ENCODE results near the gene PLA2G2F. TPM values are rescaled to one million over a fixed set of nuclear protein-coding genes. Genes with fewer than 3 reads are reported as not detected.

PLA2G2F gene
- not detected in 2 replicates for total RNA-seq

GRCh38 chr1:20138961-20139550 is at the start of gene PLA2G2F:
Gene PLA2G2F (plus strand): TSS chr1:20139323. CDS start chr1:20139428, 105 bp downstream.

GRCh38 chr1:20119347-20119746 is 19.8 kb upstream of the PLA2G2F start, which contains the start of gene PLA2G2D:
Gene PLA2G2D (minus strand): TSS chr1:20119536. CDS start chr1:20119498, 38 bp downstream.

GRCh38 chr1:20185834-20186782 is 47.0 kb downstream of the PLA2G2F start, which contains the start of the genes PLA2G2C and UBXN10:
Gene PLA2G2C (minus strand): TSS chr1:20186518. CDS start chr1:20177363, 9,155 bp downstream.
Gene UBXN10 (plus strand): TSS chr1:20186096. CDS start chr1:20190562, 4,466 bp downstream.

Other genes starting within 250 kb of the PLA2G2F start
- gene PLA2G2E, start 215.7 kb upstream of the PLA2G2F start, total RNA-seq = not detected in 2 replicates
- gene PLA2G2A, start 159.7 kb upstream of the PLA2G2F start, total RNA-seq = not detected in 2 replicates
- gene PLA2G5, start 69.1 kb upstream of the PLA2G2F start, total RNA-seq = 0.56 TPM in 1 of 2 replicates, not detected in the other
- gene PLA2G2D, start 19.8 kb upstream of the PLA2G2F start, total RNA-seq = not detected in 2 replicates
- gene UBXN10, start 46.8 kb downstream of the PLA2G2F start, total RNA-seq = under 0.01 and 0.28 TPM in 2 replicates
- not detected in 2 replicates for gene PLA2G2C, start 47.2 kb downstream of the PLA2G2F start, total RNA-seq
- gene VWA5B1, start 151.6 kb downstream of the PLA2G2F start, total RNA-seq = not detected in 2 replicates

Data from regular cardiac myocyte (primary cell).